Activated T-cell treated with anti-CD3 and anti-CD28 coated beads, Interleukin-2, amount 50 U/mL, for 4 hours (primary cell): Measurements from ENCODE around the gene NKD1. TPM values are rescaled to one million over a fixed set of nuclear protein-coding genes. Genes with fewer than 3 reads are reported as not detected.

Experiments
- ATAC-seq, 2 donors: fragments of 200-7000 bp; cut with Tn5 transposase; one replicate each; pipeline ENCODE4 v1.10.0; 2021
- DNase-seq: peaks from one replicate; pipeline ENCODE4 v3.0.0-alpha.2; 2020
- H3K27me3 Mint-ChIP-seq: one replicate; pipeline ENCODE4 v1.8.0; 2021; ENCODE audit warnings: low read depth, mixed read lengths
- H3K36me3 Mint-ChIP-seq: one replicate; pipeline ENCODE4 v1.8.0; 2022; ENCODE audit warnings: mixed read lengths; ENCODE audit not compliant: insufficient read depth
- H3K4me1 Mint-ChIP-seq: one replicate; pipeline ENCODE4 v1.8.0; 2021; ENCODE audit warnings: low read depth, mixed read lengths
- H3K4me3 Mint-ChIP-seq: one replicate; pipeline ENCODE4 v1.8.0; 2021; ENCODE audit warnings: mild to moderate bottlenecking, moderate library complexity, mixed read lengths
- H3K9me3 Mint-ChIP-seq: one replicate; pipeline ENCODE4 v1.8.0; 2021; ENCODE audit warnings: mixed read lengths
- total RNA-seq, 3 donors: library from RNA; stranded (reverse); gene quantifications; one replicate each; pipeline ENCODE4 v1.2.1, GENCODE V29; 2021

The NKD1 gene
- total RNA-seq, 3 donors from 2014 or later, result 1.2 to 2.8 (median 1.6) TPM

- Mint-ChIP-seq H3K4me1 (peaks cover 53% of the 10 kb centered on the region), H3K36me3 (peaks cover 57% of the 10 kb centered on the region), H3K9me3 (peaks cover 6% of the 10 kb centered on the region), H3K4me3 (no peak overlapping the region), H3K27me3 (no peaks in the 10 kb centered on the region)
- DNase-seq (no peak), ATAC-seq (no peak)
Observed at GRCh38 chr16:50676684-50677225, 128.6 kb downstream of the NKD1 start.

- ATAC-seq, result no peak
- no peak for DNase-seq
- Mint-ChIP-seq H3K9me3 (peaks cover 5% of the 10 kb centered on the region), H3K36me3 (peaks cover 51% of the 10 kb centered on the region), H3K27me3 (no peaks in the 10 kb centered on the region), H3K4me3 (no peak overlapping the region), H3K4me1 (peaks cover 57% of the 10 kb centered on the region)
Observed at GRCh38 chr16:50677351-50677750, 129.2 kb downstream of the NKD1 start.

GRCh38 chr16:50678531-50678930 lies 130.3 kb downstream of the NKD1 start:
- DNase-seq (no peak), ATAC-seq (no peak)
- no peaks in the 10 kb centered on the region for H3K27me3 Mint-ChIP-seq
- peaks cover 69% of the 10 kb centered on the region for H3K4me1 Mint-ChIP-seq
- no peaks in the 10 kb centered on the region for H3K9me3 Mint-ChIP-seq
- H3K4me3 Mint-ChIP-seq, result peak overlapping the region; percentile 89
- peaks cover 41% of the 10 kb centered on the region for H3K36me3 Mint-ChIP-seq

- H3K9me3 Mint-ChIP-seq, result no peaks in the 10 kb centered on the region
- no peak for ATAC-seq
- H3K36me3 Mint-ChIP-seq, result peaks cover 36% of the 10 kb centered on the region
- peaks cover 76% of the 10 kb centered on the region for H3K4me1 Mint-ChIP-seq
- DNase-seq, result no peak
- peak overlapping the region; percentile 89 for H3K4me3 Mint-ChIP-seq
- no peaks in the 10 kb centered on the region for H3K27me3 Mint-ChIP-seq
Observed at GRCh38 chr16:50679266-50679665, 131.1 kb downstream of the NKD1 start.

DNA sequence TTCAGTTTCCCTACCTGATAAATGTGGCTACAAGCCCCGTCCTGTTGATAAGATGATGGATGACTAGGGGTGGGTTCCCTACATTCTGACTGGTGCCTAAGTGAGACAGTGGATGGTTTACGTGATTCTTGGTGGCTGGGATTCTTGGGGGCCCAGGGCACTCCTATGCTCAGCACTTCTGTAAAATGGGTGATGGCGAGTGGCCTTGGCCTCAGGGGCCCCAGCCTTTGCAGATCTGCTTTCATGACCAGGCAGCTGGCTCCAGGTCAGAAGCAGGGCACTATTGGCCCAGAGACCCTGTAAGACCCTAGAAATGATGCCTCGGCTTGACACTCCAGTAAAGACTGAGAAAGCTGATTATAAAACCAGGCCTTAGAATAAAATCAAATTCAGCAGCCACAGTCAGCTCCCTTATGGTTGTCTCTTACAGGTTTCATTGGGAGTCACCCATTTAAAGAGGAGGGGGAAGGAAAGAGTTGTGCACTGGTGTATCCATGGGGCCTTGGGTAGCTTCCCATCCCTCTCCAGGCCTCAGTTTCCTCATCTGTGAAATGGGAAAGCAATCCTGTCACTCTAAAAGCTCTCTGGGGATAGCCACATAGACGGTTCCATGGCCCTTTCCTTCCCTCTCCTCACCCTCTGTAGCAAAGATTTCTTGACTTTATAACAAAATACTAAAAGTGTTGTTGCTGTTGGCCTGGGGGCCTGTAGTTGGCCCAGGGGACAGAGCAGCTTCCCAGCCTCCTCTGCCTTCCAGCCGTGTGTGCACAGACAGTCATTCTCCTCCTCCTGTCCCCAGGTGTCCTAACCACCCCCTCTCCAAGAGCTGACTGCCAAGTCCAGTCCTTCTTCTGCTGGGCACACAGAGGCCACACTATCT lies 131.7 kb downstream of the NKD1 start:
- H3K27me3 Mint-ChIP-seq, result no peaks in the 10 kb centered on the region
- peak overlapping the region; percentile 89 for H3K4me3 Mint-ChIP-seq
- ATAC-seq, result no peak
- no peak for DNase-seq
- peaks cover 83% of the 10 kb centered on the region for H3K4me1 Mint-ChIP-seq
- H3K9me3 Mint-ChIP-seq, result no peaks in the 10 kb centered on the region
- H3K36me3 Mint-ChIP-seq, result peaks cover 29% of the 10 kb centered on the region

DNA sequence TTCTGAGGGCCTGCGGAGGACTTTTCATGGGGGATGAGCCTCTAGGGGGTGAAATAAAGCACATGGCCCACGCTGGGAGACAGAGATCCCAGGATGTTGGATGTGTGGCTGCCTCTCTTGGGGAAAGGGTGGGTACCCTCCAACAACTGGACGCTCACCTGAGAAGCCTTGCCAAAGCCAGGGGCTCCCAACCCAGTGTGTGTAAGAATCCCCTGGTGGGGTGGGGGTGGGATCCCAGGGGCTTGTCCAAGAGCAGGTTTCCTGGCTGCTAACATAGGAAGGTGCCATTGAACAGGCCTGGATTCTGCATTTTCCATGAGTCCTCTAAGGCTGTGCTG lies 132.3 kb downstream of the NKD1 start:
- Mint-ChIP-seq H3K4me3 (peak overlapping the region; percentile 89), H3K27me3 (no peaks in the 10 kb centered on the region), H3K4me1 (peaks cover 89% of the 10 kb centered on the region), H3K9me3 (no peaks in the 10 kb centered on the region), H3K36me3 (peaks cover 24% of the 10 kb centered on the region)
- ATAC-seq (no peak), DNase-seq (no peak)

DNA sequence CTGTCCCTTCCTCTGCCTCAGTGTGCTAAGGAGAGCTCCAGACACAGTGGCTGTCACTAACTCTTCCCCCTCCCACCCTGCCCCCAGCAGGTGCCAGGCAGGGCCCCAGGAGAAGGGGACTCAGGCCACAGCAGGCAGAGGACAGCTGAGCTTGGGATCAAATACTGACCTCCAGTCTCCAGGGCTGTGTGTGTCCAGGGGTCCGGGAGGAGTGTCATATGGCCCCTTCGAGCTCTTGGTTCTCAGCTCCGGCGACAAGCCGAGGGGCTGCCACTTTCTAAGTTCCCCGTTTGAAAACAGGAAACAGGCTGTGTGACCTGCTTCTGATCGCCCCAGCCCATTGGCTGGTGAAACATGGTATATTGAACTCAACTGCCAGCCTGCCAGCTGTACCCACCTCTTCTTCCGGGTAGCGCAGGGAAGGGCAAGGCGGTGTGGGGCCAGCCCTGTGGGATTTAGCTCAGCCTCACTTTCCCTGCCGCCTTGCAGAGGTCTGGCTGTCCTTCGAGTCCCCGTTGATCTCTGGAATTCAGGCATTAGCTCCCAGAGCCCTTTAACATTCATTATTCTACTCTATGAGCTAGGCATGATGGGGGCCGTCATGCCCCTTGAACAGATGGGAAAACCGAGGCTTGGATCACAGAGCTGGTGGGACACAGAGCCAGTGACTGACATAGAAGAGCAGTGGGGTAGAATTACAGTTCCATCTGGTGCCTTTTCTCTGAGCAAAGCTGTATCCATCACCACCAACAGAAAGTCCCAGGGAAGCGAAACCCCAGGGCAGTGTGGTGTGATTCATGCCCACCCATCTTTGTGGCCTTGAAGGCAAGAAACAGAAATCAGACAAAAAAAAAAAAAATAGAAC lies 133.1 kb downstream of the NKD1 start, which contains the start of gene SNX20:
TSS of gene SNX20 (minus strand) at position 292 of the 865 bp plus-strand sequence. CDS start 3,786 bp downstream, outside the sequence.
- H3K9me3 Mint-ChIP-seq, result no peaks in the 10 kb centered on the region
- no peaks in the 10 kb centered on the region for H3K27me3 Mint-ChIP-seq
- ATAC-seq (peak; percentile 58 to 60), DNase-seq (peak; percentile 54)
- H3K36me3 Mint-ChIP-seq, result peaks cover 17% of the 10 kb centered on the region
- H3K4me1 Mint-ChIP-seq, result peaks cover 92% of the 10 kb centered on the region
- H3K4me3 Mint-ChIP-seq, result peak within 1 kb of the TSS; percentile 89

DNA sequence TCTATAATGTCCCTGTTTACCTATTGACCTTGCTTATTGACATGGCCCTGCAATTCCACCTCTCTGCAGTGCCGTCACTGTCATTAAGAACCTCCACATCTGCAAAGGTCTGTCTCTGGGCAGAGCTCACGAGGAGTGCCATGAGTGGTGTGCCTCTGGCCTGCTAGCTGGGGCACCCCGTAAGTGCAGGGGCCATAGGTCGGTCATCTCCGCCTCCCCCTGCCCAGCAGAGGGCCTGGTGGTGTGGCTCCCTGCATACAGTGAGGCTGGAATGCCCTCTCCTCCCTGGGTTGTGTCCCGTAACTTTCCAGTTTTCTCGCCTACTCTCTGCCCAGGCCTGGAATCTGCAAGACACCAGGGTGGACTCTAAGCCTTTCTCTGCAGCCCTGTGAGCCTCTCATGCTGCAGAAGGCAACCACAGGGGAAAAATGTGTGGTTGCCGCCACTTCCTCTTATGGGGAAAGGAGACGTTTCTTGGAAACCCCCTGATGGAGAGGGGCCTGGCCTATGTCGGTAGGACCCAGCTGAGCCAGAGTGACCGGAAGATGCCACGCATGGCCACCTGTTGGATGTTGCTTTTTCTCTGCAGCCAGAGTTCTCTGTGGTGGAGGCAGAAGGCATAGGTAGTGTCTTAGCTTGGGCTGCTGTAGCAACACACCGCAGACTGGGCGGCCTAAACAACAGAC lies 135.6 kb downstream of the NKD1 start:
- H3K9me3 Mint-ChIP-seq, result no peaks in the 10 kb centered on the region
- ATAC-seq (peak; percentile 11 to 23), DNase-seq (peak; percentile 22)
- peak overlapping the region; percentile 63 for H3K4me3 Mint-ChIP-seq
- peaks cover 75% of the 10 kb centered on the region for H3K4me1 Mint-ChIP-seq
- peaks cover 2% of the 10 kb centered on the region for H3K36me3 Mint-ChIP-seq
- no peaks in the 10 kb centered on the region for H3K27me3 Mint-ChIP-seq

DNA sequence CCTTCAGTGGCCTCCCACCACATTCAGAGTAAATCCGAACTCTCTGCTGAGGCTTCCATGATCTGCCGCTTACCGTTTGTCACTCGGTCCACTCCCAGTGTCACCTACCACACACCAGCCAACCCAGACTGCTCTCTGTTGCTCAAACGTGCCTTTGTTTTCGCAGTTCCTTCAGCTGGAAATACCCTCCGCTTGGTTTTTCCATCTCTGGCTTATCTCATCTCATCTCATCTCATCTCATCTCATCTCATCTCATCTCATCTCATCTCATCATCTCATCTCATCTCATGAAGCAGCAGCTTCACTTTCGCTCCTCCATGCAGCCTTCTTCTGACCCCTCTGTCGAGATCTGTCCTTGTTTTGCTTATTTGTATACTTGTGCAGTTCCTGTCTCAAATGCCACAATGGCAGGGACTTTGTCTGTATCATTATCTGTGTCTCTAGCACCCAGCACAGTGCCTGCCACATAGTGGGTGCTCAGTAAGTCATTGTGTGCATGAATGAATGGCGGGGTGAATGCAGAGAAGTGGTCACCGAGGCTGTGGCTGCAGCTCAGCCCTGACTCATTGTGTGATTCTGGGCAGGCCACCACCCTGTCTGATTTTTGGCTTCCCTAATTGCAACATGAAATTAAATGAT lies 136.7 kb downstream of the NKD1 start:
- ATAC-seq, result peak; percentile 63 to 65

DNA sequence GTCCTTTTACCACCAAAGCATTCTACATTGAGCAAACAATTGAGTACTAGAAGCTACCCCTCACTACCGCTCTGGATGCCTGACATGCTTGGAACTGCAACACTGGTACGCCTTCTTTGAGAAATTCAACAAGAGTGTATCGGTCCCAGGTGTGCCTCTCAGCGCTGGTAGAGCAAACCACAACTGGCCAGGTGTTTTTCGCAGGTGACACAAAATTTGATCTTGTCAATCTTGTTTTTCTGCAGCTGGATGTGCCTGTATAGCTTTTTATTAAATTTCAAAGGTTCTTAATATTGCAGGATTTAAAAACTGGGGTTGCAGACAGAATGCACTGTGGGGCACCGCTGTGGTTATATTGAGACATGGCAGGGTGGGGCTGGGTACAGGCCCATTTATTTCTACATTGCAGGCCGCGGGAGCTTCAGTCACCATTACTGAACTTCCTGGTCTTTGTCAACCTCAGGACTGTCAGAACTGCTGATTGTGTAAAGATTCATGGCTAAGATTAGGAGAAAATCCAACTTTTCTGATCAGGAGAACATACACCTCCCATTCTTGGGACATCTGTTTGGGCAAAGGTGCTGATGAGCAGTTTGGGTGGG lies 137.4 kb downstream of the NKD1 start:
- H3K4me1 Mint-ChIP-seq, result peaks cover 61% of the 10 kb centered on the region

More for the DNA sequence above, 136.7 kb downstream of the NKD1 start:
- Mint-ChIP-seq H3K36me3 (no peaks in the 10 kb centered on the region), H3K4me3 (peak overlapping the region; percentile 63), H3K9me3 (no peaks in the 10 kb centered on the region), H3K4me1 (peaks cover 66% of the 10 kb centered on the region), H3K27me3 (no peaks in the 10 kb centered on the region)
- DNase-seq, result peak; percentile 24

DNA sequence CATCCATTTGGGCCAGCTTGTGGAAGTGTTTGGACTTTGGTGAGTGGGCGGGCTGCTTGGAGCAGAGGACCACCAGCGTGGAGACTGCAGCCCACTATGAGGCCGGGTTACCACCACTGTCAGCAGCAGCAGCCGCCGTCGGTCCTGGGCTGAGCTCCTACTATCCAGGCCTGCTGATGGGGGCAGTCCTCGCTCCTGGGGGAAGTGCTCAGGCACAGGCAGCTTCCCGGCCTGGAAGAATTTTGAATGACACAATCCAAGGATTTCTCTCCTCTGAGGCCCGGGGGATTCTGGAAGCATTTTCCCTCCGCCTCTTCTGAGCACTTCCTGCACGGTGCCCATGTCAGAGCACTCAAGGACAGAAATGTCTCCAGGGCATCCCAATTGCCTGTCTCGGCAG lies 139.9 kb downstream of the NKD1 start:
- H3K36me3 Mint-ChIP-seq, result no peaks in the 10 kb centered on the region
- H3K9me3 Mint-ChIP-seq, result no peaks in the 10 kb centered on the region
- no peaks in the 10 kb centered on the region for H3K27me3 Mint-ChIP-seq
- no peak for DNase-seq
- ATAC-seq, result no peak
- H3K4me3 Mint-ChIP-seq, result no peak overlapping the region
- H3K4me1 Mint-ChIP-seq, result peaks cover 53% of the 10 kb centered on the region

More for the DNA sequence above, 137.4 kb downstream of the NKD1 start:
- no peak for DNase-seq
- Mint-ChIP-seq H3K4me3 (peak overlapping the region; percentile 63), H3K9me3 (no peaks in the 10 kb centered on the region), H3K36me3 (no peaks in the 10 kb centered on the region), H3K27me3 (no peaks in the 10 kb centered on the region)
- no peak for ATAC-seq

DNA sequence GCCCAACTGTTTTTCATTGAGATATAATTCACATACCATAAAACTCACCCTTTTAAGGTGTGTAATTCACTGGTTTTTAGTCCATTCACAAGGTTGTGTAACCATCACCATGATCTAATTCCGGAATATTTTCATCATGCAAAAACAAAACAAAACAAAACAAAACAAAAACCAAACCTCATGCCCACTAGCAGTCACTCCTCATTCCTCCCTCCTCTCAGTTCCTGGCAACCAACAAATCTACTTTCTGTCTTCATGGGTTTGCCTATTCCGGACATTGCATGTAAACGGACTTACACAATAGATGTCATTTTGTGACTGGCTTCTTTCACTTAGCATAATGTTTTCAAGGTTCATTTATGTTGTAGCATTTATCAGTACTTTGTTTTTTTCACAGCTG lies 140.7 kb downstream of the NKD1 start:
- ATAC-seq, result no peak
- DNase-seq, result no peak
- no peaks in the 10 kb centered on the region for H3K36me3 Mint-ChIP-seq
- no peaks in the 10 kb centered on the region for H3K27me3 Mint-ChIP-seq
- no peaks in the 10 kb centered on the region for H3K9me3 Mint-ChIP-seq
- H3K4me3 Mint-ChIP-seq, result no peak overlapping the region
- peaks cover 47% of the 10 kb centered on the region for H3K4me1 Mint-ChIP-seq

- H3K9me3 Mint-ChIP-seq, result no peaks in the 10 kb centered on the region
- H3K27me3 Mint-ChIP-seq, result no peaks in the 10 kb centered on the region
- H3K36me3 Mint-ChIP-seq, result no peaks in the 10 kb centered on the region
- DNase-seq, result no peak
- H3K4me1 Mint-ChIP-seq, result peaks cover 47% of the 10 kb centered on the region
- no peak for ATAC-seq
- no peak overlapping the region for H3K4me3 Mint-ChIP-seq
Observed at GRCh38 chr16:50690177-50690576, 142.0 kb downstream of the NKD1 start.
